Neural progenitor cell (in vitro differentiated cells): Measurements from ENCODE around the gene TTC1. TPM values are rescaled to one million over a fixed set of nuclear protein-coding genes. Genes with fewer than 3 reads are reported as not detected.

ENCODE experiments used
- DNase-seq: peaks from one replicate; pipeline ENCODE4 v3.0.0-alpha.2; 2016; ENCODE audit warnings: low spot score
- H2AFZ ChIP-seq: fragments of 200-600 bp; sonication (generic); replicated peaks from 2 replicates; pipeline ENCODE4 v1.6.1; 2016; ENCODE audit warnings: antibody characterized with exemption
- H3F3A ChIP-seq: fragments of 200-600 bp; sonication (generic); 2 replicates; pipeline ENCODE4 v1.6.1; 2016; ENCODE audit warnings: antibody characterized with exemption, low read depth
- H3K27ac ChIP-seq: fragments of 200-600 bp; sonication (generic); 2 replicates; pipeline ENCODE4 v1.5.1; 2016; ENCODE audit warnings: mild to moderate bottlenecking
- H3K27me3 ChIP-seq: fragments of 200-600 bp; sonication (generic); 2 replicates; pipeline ENCODE4 v1.6.1; 2016; ENCODE audit warnings: mild to moderate bottlenecking, moderate library complexity
- H3K36me3 ChIP-seq: fragments of 200-600 bp; sonication (generic); 2 replicates; pipeline ENCODE4 v1.5.1; 2016
- H3K4me1 ChIP-seq: fragments of 200-600 bp; sonication (generic); 2 replicates; pipeline ENCODE4 v1.6.1; 2016; ENCODE audit warnings: mixed run types
- H3K4me2 ChIP-seq: fragments of 200-600 bp; sonication (generic); 2 replicates; pipeline ENCODE4 v1.6.1; 2016
- H3K4me3 ChIP-seq: fragments of 200-600 bp; sonication (generic); 2 replicates; pipeline ENCODE4 v1.5.1; 2016
- H3K79me2 ChIP-seq: fragments of 200-600 bp; sonication (generic); 2 replicates; pipeline ENCODE4 v1.6.1; 2016; ENCODE audit warnings: low read depth
- H3K9ac ChIP-seq: fragments of 200-600 bp; sonication (generic); 2 replicates; pipeline ENCODE4 v1.6.1; 2016
- H3K9me3 ChIP-seq: fragments of 200-600 bp; sonication (generic); 2 replicates; pipeline ENCODE4 v1.5.1; 2016; ENCODE audit warnings: low read depth
- H4K20me1 ChIP-seq: fragments of 200-600 bp; sonication (generic); 2 replicates; pipeline ENCODE4 v1.6.1; 2016; ENCODE audit warnings: low read depth
- H3K27ac Mint-ChIP-seq: 3 replicates; pipeline ENCODE4 v1.8.0; 2021; ENCODE audit warnings: mixed read lengths
- H3K27me3 Mint-ChIP-seq: 2 replicates; pipeline ENCODE4 v1.8.0; 2022; ENCODE audit warnings: low read depth, mild to moderate bottlenecking, inconsistent platforms, moderate library complexity, mixed read lengths; ENCODE audit not compliant: insufficient read depth
- H3K36me3 Mint-ChIP-seq: 3 replicates; pipeline ENCODE4 v1.8.0; 2021; ENCODE audit warnings: mixed read lengths
- H3K4me1 Mint-ChIP-seq: 3 replicates; pipeline ENCODE4 v1.8.0; 2021; ENCODE audit warnings: mixed read lengths
- H3K4me3 Mint-ChIP-seq: 3 replicates; pipeline ENCODE4 v1.8.0; 2021; ENCODE audit warnings: mild to moderate bottlenecking, moderate library complexity, mixed read lengths
- H3K9me3 Mint-ChIP-seq: 3 replicates; pipeline ENCODE4 v1.8.0; 2020; ENCODE audit warnings: mixed read lengths
- CTCF ChIP-seq: fragments of 200-600 bp; sonication (generic); IDR thresholded peaks from 2 replicates; pipeline ENCODE4 v1.5.1; 2017; ENCODE audit warnings: antibody characterized with exemption, mild to moderate bottlenecking
- EZH2 ChIP-seq: fragments of 200-600 bp; sonication (generic); IDR thresholded peaks from 2 replicates; pipeline ENCODE4 v1.6.1; 2017; ENCODE audit warnings: antibody characterized with exemption, mild to moderate bottlenecking, moderate library complexity
- EZH2phosphoT487 ChIP-seq: fragments of 200-600 bp; sonication (generic); IDR thresholded peaks from 2 replicates; pipeline ENCODE4 v1.6.1; 2017; ENCODE audit warnings: antibody characterized with exemption
- total RNA-seq: library from RNA; depleted of rRNA; stranded (reverse); fragments of >200 nt; gene quantifications from 2 replicates; pipeline ENCODE4 v1.2.3, GENCODE V29; 2015; ENCODE audit warnings: low replicate concordance

TTC1 gene
- total RNA-seq, 1 donor from 2014 or later = 50.0 TPM

GRCh38 chr5:160054831-160055230, 45.9 kb downstream of the TTC1 start:
- H3K4me1 ChIP-seq = no peaks in the 10 kb centered on the region
- no peaks in the 10 kb centered on the region for H3K9me3 ChIP-seq
- H3K27me3 Mint-ChIP-seq = no peaks in the 10 kb centered on the region
- TF ChIP-seq CTCF (no peak), EZH2phosphoT487 (no peak), EZH2 (no peak)
- H3F3A ChIP-seq = no peaks in the 10 kb centered on the region
- H3K4me2 ChIP-seq = no peak overlapping the region
- H3K27me3 ChIP-seq = no peaks in the 10 kb centered on the region
- H3K36me3 ChIP-seq = peaks cover 5% of the 10 kb centered on the region
- H3K27ac ChIP-seq = no peak overlapping the region
- no peak overlapping the region for H3K4me3 Mint-ChIP-seq
- H3K27ac Mint-ChIP-seq = no peak overlapping the region
- no peaks in the 10 kb centered on the region for H4K20me1 ChIP-seq
- DNase-seq = no peak
- H3K4me3 ChIP-seq = no peak overlapping the region
- H3K9me3 Mint-ChIP-seq = peaks cover 9% of the 10 kb centered on the region
- no peak overlapping the region for H2AFZ ChIP-seq
- H3K9ac ChIP-seq = no peak overlapping the region
- H3K79me2 ChIP-seq = no peaks in the 10 kb centered on the region
- H3K4me1 Mint-ChIP-seq = no peaks in the 10 kb centered on the region
- peaks cover 43% of the 10 kb centered on the region for H3K36me3 Mint-ChIP-seq

GRCh38 chr5:160057256-160057655, 48.3 kb downstream of the TTC1 start:
- Mint-ChIP-seq H3K4me3 (no peak overlapping the region), H3K9me3 (peaks cover 9% of the 10 kb centered on the region), H3K4me1 (peaks cover 2% of the 10 kb centered on the region), H3K27ac (no peak overlapping the region), H3K27me3 (no peaks in the 10 kb centered on the region), H3K36me3 (peaks cover 49% of the 10 kb centered on the region)
- Histone ChIP-seq H3K9me3 (no peaks in the 10 kb centered on the region), H3K4me2 (no peak overlapping the region), H3K4me3 (no peak overlapping the region), H3K79me2 (no peaks in the 10 kb centered on the region), H3K36me3 (no peaks in the 10 kb centered on the region), H4K20me1 (peaks cover 9% of the 10 kb centered on the region), H3F3A (no peaks in the 10 kb centered on the region), H3K27ac (no peak overlapping the region), H3K4me1 (peaks cover 10% of the 10 kb centered on the region), H2AFZ (no peak overlapping the region), H3K9ac (no peak overlapping the region), H3K27me3 (no peaks in the 10 kb centered on the region)
- DNase-seq = no peak
- TF ChIP-seq EZH2 (no peak), EZH2phosphoT487 (no peak), CTCF (no peak)

- Mint-ChIP-seq H3K9me3 (peaks cover 9% of the 10 kb centered on the region), H3K4me3 (no peak overlapping the region), H3K27ac (no peak overlapping the region), H3K4me1 (peaks cover 2% of the 10 kb centered on the region), H3K27me3 (peaks cover 2% of the 10 kb centered on the region), H3K36me3 (peaks cover 43% of the 10 kb centered on the region)
- no peaks in the 10 kb centered on the region for H3F3A ChIP-seq
- H2AFZ ChIP-seq = no peak overlapping the region
- no peak overlapping the region for H3K4me2 ChIP-seq
- H3K27ac ChIP-seq = no peak overlapping the region
- H3K27me3 ChIP-seq = no peaks in the 10 kb centered on the region
- no peak overlapping the region for H3K4me3 ChIP-seq
- DNase-seq = no peak
- peaks cover 10% of the 10 kb centered on the region for H3K4me1 ChIP-seq
- H3K79me2 ChIP-seq = no peaks in the 10 kb centered on the region
- H3K9me3 ChIP-seq = no peaks in the 10 kb centered on the region
- H3K36me3 ChIP-seq = no peaks in the 10 kb centered on the region
- no peak overlapping the region for H3K9ac ChIP-seq
- peaks cover 9% of the 10 kb centered on the region for H4K20me1 ChIP-seq
- no peak for TF ChIP-seq CTCF
- TF ChIP-seq EZH2 = no peak
- no peak for TF ChIP-seq EZH2phosphoT487
These were observed 51.1 kb downstream of the TTC1 start for GRCh38 chr5:160060001-160060400.
